Measurements from ENCODE around the gene TTPAL.

Gene TTPAL

GRCh38 chr20:44491635-44492395 lies 16.1 kb downstream of the TTPAL start:
- H3K36me3 Mint-ChIP-seq (ENCODE audit: low read depth) = peaks cover 52% of the 10 kb centered on the region
- H3K9me3 Mint-ChIP-seq = no peaks in the 10 kb centered on the region
- H3K4me1 Mint-ChIP-seq (ENCODE audit: low read depth) = peaks cover 27% of the 10 kb centered on the region
- H3K4me3 Mint-ChIP-seq = no peak overlapping the region
- H3K27me3 Mint-ChIP-seq (ENCODE audit: low read depth) = no peaks in the 10 kb centered on the region
- peak overlapping the region; percentile 13 for H3K27ac Mint-ChIP-seq

DNA sequence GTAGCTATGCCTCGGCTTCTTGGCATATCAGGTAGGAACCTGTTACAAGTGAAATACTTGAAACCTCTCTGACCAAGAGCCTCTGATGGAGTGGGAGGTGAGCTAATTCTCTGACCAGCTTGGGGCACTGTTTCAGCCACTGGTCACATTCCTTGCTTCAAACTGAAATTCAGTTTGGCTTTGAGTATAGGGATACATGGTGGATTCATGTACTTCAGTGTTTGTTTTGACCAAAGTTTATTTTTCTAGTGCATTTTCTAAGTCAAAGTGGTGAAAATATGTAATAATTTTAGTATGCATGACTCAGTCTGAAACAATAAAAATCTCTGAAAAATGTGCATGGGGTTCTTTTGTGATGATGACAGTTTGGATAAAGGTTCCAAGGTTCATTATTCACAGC lies 18.6 kb downstream of the TTPAL start:
- Mint-ChIP-seq H3K36me3 (ENCODE audit: low read depth) (peaks cover 64% of the 10 kb centered on the region), H3K27me3 (ENCODE audit: low read depth) (no peaks in the 10 kb centered on the region), H3K4me3 (no peak overlapping the region), H3K9me3 (no peaks in the 10 kb centered on the region), H3K27ac (no peak overlapping the region), H3K4me1 (ENCODE audit: low read depth) (peaks cover 29% of the 10 kb centered on the region)

GRCh38 chr20:44494681-44495080 lies 19.0 kb downstream of the TTPAL start:
- peaks cover 65% of the 10 kb centered on the region for H3K36me3 Mint-ChIP-seq (ENCODE audit: low read depth)

DNA sequence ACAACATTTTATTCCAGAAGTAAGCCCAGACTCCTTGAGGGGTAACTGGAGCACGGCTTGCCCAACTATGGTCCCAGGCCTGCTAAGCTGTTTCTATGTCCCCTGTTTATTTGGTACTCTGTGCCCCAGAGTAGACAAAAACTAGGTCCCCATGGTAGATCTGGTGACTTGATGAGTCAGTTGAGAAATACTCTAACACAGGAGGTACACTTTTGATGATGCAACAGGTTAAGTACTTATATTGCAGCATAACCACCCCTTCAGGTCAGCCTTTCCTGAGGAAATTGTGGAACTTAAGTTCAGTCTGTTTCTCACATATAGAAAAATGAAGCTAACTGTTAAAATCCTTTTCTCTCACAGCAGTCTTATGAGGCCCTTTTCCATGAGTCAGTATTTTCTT lies 19.6 kb downstream of the TTPAL start:
- peak overlapping the region; percentile 18 for H3K27ac Mint-ChIP-seq
- peaks cover 64% of the 10 kb centered on the region for H3K36me3 Mint-ChIP-seq (ENCODE audit: low read depth)
- peaks cover 27% of the 10 kb centered on the region for H3K4me1 Mint-ChIP-seq (ENCODE audit: low read depth)
- no peaks in the 10 kb centered on the region for H3K27me3 Mint-ChIP-seq (ENCODE audit: low read depth)
- no peaks in the 10 kb centered on the region for H3K9me3 Mint-ChIP-seq
- no peak overlapping the region for H3K4me3 Mint-ChIP-seq

More at GRCh38 chr20:44494681-44495080, 19.0 kb downstream of the TTPAL start:
- Mint-ChIP-seq H3K27me3 (ENCODE audit: low read depth) (no peaks in the 10 kb centered on the region), H3K9me3 (no peaks in the 10 kb centered on the region), H3K4me3 (no peak overlapping the region), H3K27ac (no peak overlapping the region), H3K4me1 (ENCODE audit: low read depth) (peaks cover 29% of the 10 kb centered on the region)

DNA sequence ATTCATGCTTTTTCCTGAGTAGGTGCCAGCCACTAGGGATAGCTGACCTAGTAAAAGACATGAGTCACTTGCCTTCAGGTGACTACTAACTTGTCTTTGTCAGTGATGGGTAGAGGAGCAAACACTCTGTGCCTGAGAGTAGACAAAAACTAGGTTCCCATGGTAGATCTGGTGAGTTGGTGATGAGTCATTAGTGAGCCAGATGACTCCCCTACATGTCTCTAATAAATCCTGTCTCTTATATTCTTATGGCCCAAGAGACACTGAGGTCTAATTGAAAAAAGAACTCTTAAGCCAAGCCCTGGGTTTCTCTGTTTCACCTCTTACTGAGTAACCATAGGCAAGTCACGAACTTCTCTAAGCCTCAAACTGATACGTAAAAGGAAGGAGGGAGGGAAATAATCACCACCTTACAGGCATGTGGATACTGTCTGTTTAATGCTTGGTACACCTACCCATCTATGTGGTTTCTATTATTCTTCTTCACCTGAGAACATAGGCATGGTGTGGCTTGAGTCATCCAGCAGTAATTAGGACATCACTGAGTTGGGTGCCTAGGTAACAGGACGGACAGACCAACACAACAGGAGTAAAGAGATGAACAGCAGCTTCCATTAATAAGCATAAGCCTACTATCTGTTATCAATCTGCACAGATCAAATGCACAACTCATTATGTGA lies 20.3 kb downstream of the TTPAL start:
- H3K4me1 Mint-ChIP-seq (ENCODE audit: low read depth) = peaks cover 25% of the 10 kb centered on the region
- no peaks in the 10 kb centered on the region for H3K9me3 Mint-ChIP-seq
- H3K4me3 Mint-ChIP-seq = no peak overlapping the region
- peak overlapping the region; percentile 28 for H3K27ac Mint-ChIP-seq
- H3K27me3 Mint-ChIP-seq (ENCODE audit: low read depth) = no peaks in the 10 kb centered on the region
- H3K36me3 Mint-ChIP-seq (ENCODE audit: low read depth) = peaks cover 65% of the 10 kb centered on the region

GRCh38 chr20:44496976-44497375 lies 21.3 kb downstream of the TTPAL start:
- Mint-ChIP-seq H3K27me3 (ENCODE audit: low read depth) (no peaks in the 10 kb centered on the region), H3K4me3 (no peak overlapping the region)

DNA sequence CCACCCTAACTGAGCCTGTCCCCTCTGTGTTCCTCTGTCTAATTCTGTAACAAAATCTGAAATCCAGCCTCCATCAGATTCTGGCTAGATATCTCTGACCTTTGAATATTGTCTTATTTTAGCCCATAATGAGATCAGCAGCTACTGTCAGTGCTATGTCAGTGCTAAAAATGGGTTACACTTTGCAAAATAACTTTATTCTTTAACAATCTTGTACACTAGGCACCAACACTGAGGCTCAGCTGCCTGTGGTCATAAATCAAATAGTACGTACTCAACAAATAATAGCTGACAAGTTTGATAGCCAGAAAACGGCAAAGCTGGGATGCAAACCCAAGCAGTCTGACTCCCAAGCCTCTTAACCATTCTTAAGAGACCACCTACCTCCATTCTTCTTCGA lies 22.1 kb downstream of the TTPAL start:
- H3K27ac Mint-ChIP-seq = no peak overlapping the region
- H3K36me3 Mint-ChIP-seq (ENCODE audit: low read depth) = peaks cover 66% of the 10 kb centered on the region

More at GRCh38 chr20:44496976-44497375, 21.3 kb downstream of the TTPAL start:
- Mint-ChIP-seq H3K9me3 (no peaks in the 10 kb centered on the region), H3K4me1 (ENCODE audit: low read depth) (peaks cover 20% of the 10 kb centered on the region), H3K36me3 (ENCODE audit: low read depth) (peaks cover 69% of the 10 kb centered on the region), H3K27ac (no peak overlapping the region)

DNA sequence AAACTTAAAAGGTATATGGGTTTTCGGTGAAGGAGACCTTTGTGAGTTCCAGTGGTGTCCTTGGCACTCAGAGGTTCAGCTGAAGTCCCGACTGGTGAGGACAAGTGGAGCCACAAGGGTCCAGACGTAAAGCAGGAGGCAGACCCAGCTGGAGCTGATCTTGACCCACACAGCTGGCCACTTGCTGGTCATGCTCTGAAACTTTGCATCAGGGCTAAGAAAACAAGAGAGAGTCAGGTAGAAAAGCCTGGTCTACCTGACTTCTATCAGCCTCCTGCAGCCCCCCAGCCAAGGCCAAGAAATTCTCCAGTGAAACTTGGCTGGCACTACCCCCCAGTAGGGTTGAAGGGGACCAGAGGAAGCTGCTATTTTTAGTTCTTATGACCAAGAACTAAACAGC lies 24.5 kb downstream of the TTPAL start:
- Mint-ChIP-seq H3K36me3 (ENCODE audit: low read depth) (peaks cover 64% of the 10 kb centered on the region), H3K4me1 (ENCODE audit: low read depth) (peaks cover 17% of the 10 kb centered on the region), H3K27ac (no peak overlapping the region), H3K4me3 (no peak overlapping the region), H3K27me3 (ENCODE audit: low read depth) (no peaks in the 10 kb centered on the region), H3K9me3 (no peaks in the 10 kb centered on the region)

More for the DNA sequence above, 22.1 kb downstream of the TTPAL start:
- Mint-ChIP-seq H3K4me1 (ENCODE audit: low read depth) (peaks cover 19% of the 10 kb centered on the region), H3K4me3 (no peak overlapping the region), H3K9me3 (no peaks in the 10 kb centered on the region), H3K27me3 (ENCODE audit: low read depth) (no peaks in the 10 kb centered on the region)

DNA sequence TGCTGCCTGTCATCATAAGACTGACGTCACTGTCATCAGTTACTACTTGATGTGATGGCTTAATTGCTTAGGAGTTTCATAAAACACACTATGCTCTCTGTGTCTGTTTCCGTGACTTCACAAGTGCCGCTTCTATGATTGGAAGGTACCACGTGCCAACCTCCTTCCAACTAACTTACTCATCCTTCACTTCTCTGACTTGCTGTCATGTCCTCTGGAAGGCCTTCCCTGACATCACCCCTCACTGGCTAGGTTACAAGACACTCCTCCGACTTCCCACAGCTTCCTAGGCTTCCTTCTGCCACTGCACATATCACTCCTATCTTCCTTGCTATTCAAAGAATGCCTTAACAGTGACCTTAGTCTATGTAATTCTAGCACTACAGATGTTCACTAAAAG lies 25.8 kb downstream of the TTPAL start:
- H3K4me3 Mint-ChIP-seq = no peak overlapping the region
- H3K27me3 Mint-ChIP-seq (ENCODE audit: low read depth) = no peaks in the 10 kb centered on the region
- peaks cover 53% of the 10 kb centered on the region for H3K36me3 Mint-ChIP-seq (ENCODE audit: low read depth)
- H3K27ac Mint-ChIP-seq = no peak overlapping the region
- peaks cover 7% of the 10 kb centered on the region for H3K4me1 Mint-ChIP-seq (ENCODE audit: low read depth)
- no peaks in the 10 kb centered on the region for H3K9me3 Mint-ChIP-seq

- Mint-ChIP-seq H3K4me3 (no peak overlapping the region), H3K36me3 (ENCODE audit: low read depth) (peaks cover 48% of the 10 kb centered on the region), H3K9me3 (no peaks in the 10 kb centered on the region), H3K4me1 (ENCODE audit: low read depth) (peaks cover 1% of the 10 kb centered on the region), H3K27me3 (ENCODE audit: low read depth) (no peaks in the 10 kb centered on the region), H3K27ac (no peak overlapping the region)
Observed at GRCh38 chr20:44502968-44503367, 27.3 kb downstream of the TTPAL start.

DNA sequence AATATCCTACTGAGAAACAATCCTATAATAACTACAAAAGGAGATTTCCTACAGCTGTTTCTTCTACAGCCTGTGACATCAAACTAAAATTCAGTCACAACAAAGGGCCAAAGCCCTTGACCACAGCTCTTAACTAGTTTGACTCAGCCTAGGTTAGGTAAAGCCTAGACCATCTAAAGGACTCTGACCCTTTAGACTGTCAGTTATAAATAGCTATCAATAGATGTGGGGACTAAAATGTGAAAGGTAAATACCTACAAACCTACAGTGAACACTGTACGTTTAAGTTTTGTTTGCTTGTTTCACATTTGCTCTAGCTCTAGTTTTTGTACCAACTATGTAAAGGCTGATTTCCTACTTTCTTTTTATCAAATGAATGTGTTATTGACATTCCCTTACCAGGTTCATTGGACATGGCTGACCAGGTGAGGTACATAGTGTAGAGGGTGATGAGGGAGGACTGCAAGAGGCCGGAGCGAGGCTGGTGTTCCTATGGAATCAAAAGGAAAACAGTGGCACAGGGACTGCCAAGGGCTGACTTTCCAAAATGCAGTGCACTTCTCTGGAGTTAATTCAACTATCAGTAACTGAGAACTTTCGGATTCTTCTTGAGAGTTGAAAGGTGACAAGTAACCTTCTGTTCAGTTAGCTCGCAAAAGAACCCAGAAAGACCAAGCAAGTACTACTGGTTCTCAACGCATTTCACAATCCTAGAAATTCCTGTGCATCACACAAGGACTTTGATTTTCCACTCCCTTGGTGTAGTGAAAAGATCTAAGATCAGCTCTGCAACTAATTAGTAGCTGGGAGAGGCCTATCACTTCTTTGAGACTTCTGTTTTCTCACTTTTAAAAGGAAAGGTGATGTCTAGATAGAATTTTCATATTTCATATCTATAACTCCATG lies 29.0 kb downstream of the TTPAL start:
- peaks cover 46% of the 10 kb centered on the region for H3K36me3 Mint-ChIP-seq (ENCODE audit: low read depth)
- no peaks in the 10 kb centered on the region for H3K4me1 Mint-ChIP-seq (ENCODE audit: low read depth)
- no peak overlapping the region for H3K27ac Mint-ChIP-seq
- no peaks in the 10 kb centered on the region for H3K9me3 Mint-ChIP-seq
- H3K27me3 Mint-ChIP-seq (ENCODE audit: low read depth) = no peaks in the 10 kb centered on the region
- no peak overlapping the region for H3K4me3 Mint-ChIP-seq

GRCh38 chr20:44509762-44510161 lies 34.1 kb downstream of the TTPAL start:
- H3K4me3 Mint-ChIP-seq = no peak overlapping the region
- no peaks in the 10 kb centered on the region for H3K9me3 Mint-ChIP-seq
- H3K27ac Mint-ChIP-seq = no peak overlapping the region
- H3K4me1 Mint-ChIP-seq (ENCODE audit: low read depth) = peaks cover 4% of the 10 kb centered on the region
- peaks cover 36% of the 10 kb centered on the region for H3K36me3 Mint-ChIP-seq (ENCODE audit: low read depth)
- H3K27me3 Mint-ChIP-seq (ENCODE audit: low read depth) = no peaks in the 10 kb centered on the region

DNA sequence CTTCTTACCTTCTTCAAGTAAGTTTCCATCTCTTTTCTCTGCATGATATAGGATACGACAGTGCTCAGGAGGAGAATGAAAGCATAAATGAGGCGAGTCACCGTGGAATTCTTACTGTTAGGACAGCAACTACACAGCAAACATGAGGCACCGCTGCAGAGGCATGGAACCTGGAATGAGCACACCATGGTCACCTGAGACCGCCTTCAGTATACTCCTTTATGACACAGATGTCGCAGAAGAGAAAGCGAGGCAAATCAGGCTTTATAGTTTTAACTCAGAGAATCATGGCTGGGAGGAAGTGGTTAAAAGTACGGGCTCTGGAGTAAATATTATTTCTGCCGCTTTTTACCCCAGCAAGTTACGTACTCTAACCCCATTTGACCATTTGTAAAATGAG lies 38.2 kb downstream of the TTPAL start:
- H3K36me3 Mint-ChIP-seq (ENCODE audit: low read depth) = peaks cover 24% of the 10 kb centered on the region
- no peak overlapping the region for H3K4me3 Mint-ChIP-seq
- no peak overlapping the region for H3K27ac Mint-ChIP-seq
- peaks cover 11% of the 10 kb centered on the region for H3K4me1 Mint-ChIP-seq (ENCODE audit: low read depth)
- no peaks in the 10 kb centered on the region for H3K27me3 Mint-ChIP-seq (ENCODE audit: low read depth)
- H3K9me3 Mint-ChIP-seq = no peaks in the 10 kb centered on the region

DNA sequence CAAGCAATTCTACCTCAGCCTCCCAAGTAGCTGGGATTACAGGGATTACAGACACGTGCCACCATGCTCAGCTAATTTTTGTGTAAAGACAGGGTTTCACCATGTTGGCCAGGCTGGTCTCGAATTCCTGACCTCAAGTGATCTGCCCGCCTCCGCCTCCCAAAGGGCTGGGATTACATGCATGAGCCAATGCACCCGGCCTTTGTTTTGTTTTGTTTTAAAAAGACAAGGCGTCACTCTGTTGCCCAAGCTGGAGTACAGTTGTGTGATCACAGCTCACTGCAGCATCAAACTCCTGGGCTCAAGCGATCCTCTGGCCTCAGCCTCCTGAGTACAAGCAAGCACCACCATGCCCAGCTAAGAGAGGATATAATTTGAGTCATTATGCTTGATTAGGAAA lies 40.8 kb downstream of the TTPAL start:
- Mint-ChIP-seq H3K27me3 (ENCODE audit: low read depth) (no peaks in the 10 kb centered on the region), H3K27ac (no peak overlapping the region), H3K9me3 (no peaks in the 10 kb centered on the region), H3K36me3 (ENCODE audit: low read depth) (peaks cover 19% of the 10 kb centered on the region), H3K4me3 (no peak overlapping the region), H3K4me1 (ENCODE audit: low read depth) (peaks cover 23% of the 10 kb centered on the region)

All from T-helper 1 cell treated with Interleukin-12 subunit alpha and Interleukin-12 subunit beta and Interleukin-4 antibody, amounts not matched to agents 30 μg/mL and 1 μg/mL, for 36 hours (primary cell).